NCI-H146 (cell line): ENCODE results near the gene HMCES.

Experiments
- DNase-seq: peaks from one replicate; lab custom pipeline; 2025; lab: John Stamatoyannopoulos, UW

Gene HMCES

DNA sequence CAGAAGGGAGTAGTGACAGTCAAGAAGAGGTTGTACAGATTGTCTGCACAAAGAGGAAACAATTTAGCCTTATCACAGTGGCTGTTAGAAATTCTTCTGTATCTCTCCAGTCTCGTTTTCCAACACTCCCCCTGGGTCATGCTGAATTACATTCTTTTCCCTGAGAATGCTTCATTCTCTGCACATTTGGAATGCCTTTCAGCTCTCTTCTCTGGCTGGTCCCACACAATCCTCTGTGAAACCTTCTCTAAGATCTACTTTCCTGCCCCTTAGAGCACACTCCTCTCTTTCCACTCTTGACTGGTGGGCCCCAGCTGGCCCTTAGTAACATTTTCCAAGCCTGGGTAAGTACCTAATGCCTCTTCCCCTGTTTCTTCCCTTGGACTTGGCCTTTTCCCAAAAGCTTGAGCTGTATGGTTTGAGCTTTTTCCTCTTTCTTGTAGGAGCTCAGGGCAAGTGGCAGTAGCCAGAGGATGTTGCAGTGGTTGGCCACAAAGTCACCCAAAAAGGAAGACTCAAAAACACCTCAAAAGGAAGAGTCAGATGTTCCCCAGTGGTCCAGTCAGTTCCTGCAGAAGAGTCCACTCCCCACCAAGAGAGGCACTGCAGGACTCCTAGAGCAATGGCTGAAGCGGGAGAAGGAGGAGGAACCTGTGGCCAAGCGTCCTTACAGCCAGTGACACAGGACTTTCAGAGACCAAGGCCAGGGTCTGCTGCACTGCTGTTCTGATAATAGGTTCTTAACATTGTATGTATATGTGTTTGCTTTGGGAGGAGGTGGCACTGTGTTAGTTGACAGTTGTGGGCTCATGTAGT is 25.7 kb downstream of the HMCES start:
- no peak for DNase-seq

DNA sequence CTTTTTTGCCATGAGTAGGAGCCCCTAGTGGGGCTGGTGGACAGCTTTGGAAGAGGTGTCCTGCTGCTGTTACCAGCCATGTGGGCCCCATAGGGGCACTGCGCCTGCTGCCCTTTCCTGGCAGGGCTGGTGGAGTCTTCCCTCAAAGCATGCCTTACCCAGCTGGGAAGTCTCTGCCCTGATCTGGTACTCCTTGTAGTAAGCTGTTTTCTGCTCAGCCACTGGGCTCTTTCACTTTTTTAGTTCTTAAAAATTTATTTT is 26.2 kb downstream of the HMCES start:
- DNase-seq = no peak

DNA sequence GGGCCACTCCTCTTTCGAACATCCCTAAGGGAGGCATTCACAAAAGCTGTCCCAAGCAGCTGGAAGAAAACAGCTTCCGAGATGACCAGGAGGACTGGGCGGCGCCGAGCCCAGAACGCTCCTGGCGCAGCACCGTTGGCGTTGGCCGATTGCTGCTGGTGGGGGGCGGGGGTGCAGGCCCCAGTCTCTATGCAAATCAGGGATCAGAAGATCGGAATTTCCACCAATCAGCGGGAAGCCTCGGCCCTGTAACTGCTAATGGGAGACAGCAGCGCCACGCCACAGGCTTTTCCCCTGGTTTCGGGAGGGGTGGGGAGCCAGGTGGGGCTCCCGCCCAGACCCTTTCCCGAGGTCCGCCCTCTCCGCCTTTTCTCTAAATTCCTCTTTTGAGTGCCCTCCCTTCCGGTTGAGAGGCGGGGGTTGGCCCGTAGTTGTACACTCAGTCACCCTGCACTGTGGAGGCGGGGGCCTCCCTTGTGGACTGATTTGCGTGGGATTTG is 27.0 kb downstream of the HMCES start:
- DNase-seq = peak; percentile 87

DNA sequence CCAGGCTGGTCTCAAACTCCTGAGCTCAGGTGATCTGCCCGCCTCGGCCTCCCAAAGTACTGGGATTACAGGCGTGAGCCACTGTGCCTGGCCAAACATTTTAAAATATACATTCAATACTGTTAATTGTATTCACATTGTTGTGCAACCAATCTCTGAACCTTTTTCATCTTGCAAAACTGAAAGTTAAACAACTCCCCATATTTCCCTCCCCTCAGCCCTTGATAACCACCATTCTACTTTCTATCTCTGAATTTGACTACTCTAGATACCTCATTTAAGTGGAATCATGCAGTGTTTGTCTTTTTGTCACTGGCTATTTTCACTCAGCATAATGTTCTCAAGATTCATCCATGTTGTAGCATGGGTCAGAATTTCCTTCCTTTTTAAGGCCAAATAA is 30.0 kb downstream of the HMCES start:
- DNase-seq = no peak

DNA sequence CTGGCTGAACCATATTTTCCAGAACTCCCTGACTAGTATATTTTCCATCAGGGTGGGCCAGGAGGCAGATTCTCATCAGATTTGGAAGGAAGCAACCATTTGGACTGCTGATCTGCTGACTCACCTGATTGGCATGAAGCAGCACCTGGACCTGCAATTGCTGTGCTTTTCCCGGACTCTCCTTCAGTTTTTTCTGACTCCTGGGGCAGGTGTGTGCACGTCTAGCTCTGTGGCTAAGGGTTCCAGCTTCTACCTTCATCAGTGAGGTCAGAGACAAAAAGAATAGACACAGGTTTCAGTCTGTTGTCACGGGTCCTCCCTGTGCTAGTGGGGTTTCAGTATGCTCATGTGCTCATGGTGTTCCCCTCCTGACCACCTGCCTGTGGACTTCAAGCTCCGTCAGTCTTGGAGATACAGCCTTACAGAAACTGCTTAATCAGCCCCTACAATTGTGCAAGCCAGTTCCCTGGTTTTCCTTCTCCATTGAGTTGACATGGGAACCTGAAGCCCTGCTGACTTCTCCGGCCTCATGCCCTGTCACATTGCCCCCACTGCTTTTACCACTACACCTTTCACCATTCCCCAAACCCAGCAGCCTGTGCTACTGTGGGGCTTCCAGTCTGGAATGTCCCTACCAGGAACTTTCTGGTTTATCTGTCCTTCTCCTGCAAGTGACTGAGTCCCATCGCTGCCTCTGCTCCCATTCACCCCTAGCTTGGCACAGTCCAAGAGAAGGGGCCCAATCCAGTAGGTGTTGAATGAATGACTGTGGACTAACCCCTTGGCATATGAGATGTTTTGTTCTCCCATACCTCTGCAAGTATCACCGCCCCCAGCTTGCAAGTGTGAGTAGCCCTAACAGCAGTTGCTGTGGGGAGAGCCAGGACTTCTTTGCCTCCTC is 31.7 kb downstream of the HMCES start:
- peak; percentile 22 for DNase-seq

DNA sequence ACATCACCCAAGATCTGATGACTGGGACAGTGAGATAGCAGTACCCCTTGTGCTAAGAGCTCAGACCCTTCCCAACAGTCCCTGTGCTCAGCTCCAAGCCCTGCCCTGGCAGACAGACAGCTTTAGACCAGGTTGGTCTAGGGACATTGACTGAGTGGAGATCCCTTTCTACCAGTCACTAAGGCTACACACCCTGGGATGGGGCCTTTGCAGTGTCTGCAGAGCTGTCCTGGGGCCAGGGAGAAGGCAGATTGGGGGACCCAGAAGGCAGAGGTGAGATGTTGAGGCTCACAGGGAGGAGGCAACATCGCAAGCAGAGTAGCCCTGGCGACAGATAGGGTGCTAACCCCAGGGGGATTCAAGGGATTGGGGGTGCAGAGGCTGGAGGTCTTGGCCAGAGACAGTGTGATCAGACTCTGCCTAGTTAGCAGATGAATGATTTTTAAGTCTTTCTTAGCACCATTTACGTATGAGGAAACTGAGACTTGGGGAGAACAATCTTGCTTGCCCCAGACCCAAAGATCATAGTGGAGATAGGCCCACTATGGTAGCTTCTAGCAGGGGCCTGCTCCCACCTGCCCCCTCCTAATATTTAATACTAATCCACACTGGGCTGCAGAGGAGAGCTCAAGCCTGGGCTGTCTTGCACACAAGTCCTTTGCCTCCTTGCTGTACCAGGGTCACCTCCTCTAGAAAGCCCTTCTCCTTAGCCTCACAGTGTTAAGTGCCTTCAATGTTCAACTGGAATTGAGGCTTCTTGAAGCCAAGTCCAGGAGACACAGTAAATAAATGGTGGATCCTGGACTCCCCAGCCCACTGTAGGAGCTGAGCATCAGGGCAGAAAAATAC is 32.6 kb downstream of the HMCES start:
- no peak for DNase-seq

DNA sequence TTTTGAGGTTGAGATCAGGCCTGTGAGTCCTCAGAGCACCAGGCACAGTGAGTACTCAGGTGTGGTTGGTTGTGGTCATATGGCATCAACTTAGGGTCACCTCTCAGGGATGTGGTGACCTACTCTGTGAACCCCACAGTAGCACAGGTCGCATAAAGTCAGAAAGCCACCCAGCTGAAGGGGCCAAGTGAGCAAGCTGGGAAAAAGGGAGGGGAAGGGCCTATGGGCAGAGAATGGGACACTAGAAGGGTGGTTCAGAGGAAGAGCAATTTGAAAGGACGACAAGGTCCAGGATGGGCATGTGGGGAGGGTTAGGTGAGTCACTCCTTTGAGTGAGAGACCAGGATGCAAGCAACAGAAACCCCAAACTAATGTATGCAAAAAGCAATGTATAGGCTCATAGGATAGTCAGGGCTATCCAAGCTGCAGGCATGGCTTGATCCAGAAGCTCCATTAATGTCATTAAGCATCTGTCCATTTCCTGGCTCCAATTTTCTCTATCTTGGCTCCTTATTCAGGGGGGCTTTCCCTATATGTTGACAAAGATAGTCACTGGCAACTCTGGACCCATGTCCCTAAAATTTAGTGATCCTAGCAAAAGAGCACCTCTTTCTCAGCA is 33.5 kb downstream of the HMCES start:
- DNase-seq = no peak

DNA sequence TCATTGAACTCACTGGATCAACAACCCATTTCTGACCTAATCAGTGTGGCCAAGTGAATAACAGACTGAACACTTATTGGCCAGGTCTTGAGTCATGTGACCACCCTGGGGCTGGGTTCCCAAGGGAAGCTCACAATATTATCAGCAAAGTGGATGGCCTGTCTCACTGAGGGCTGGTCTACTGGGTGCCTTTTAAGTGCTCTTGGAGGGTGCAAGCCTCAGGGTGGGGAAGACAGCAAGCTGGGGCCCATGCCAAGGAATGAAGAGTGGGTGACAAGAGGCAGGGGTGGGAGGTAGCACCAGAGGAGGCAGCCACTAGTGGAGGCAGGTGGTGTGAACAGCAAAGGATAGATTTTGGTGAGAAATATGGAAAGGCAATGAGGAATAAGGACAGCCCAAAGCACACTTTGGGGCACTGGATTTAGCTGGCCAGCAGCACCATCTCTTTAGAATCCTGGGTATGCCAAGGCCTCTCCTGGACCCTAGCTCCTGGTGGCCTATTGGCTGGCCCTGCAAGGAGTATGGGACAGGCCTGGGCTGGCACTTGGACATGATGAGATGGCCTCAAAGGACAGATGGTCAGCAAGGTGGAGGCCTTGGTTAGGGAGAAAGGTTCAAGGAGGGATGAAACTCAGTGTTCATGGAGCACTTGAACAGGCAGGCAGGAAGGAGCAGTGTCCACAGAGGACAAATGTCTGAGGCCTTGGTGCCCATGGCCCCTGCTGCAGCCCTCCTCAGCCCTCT is 34.2 kb downstream of the HMCES start:
- no peak for DNase-seq

DNA sequence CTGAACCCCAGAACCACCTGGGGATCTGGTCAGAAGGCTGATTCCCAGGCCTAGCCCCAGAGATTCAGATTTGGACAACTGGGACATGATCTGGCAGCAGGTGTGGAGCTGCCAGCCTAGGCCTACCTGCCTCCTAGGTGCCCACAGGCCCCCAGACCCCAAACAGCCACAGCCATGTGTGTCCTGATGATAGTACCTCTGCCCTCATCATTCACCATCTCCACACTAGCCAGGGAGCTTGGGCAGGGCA is 34.7 kb downstream of the HMCES start:
- no peak for DNase-seq

DNA sequence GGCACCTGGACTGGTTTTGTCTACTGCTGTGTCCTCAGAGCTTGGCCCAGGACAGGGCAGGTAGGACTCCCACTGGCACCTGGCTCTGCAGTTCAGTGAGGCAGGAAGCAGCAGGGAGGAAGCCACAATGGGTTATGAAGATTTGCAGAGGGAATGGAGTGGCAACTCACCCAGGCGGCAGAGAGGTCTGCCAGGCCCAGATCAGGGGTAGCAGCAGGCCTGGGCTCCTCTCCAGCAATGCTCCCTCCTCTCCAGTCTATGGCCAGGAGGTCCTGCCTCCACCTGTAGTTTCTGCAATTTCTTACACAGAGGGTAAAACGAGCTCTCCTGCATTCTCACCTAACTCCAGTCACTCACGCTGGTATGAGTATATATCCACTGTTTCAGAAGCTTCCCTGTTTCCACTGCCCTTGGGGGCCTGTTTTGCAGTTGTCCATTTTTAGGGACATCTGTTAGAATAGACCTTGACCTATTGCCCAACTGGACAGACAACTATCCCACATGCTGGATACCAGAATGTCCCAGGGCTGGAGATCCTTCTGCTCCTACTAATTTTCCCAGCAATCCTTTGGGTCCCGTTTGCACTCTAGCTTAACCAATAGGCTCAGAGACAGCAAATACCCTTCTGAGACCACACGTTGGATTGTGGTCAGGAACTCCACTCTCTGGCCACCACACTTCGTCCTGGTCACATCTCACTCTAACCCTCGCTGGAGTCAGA is 35.2 kb downstream of the HMCES start:
- DNase-seq = peak; percentile 39

DNA sequence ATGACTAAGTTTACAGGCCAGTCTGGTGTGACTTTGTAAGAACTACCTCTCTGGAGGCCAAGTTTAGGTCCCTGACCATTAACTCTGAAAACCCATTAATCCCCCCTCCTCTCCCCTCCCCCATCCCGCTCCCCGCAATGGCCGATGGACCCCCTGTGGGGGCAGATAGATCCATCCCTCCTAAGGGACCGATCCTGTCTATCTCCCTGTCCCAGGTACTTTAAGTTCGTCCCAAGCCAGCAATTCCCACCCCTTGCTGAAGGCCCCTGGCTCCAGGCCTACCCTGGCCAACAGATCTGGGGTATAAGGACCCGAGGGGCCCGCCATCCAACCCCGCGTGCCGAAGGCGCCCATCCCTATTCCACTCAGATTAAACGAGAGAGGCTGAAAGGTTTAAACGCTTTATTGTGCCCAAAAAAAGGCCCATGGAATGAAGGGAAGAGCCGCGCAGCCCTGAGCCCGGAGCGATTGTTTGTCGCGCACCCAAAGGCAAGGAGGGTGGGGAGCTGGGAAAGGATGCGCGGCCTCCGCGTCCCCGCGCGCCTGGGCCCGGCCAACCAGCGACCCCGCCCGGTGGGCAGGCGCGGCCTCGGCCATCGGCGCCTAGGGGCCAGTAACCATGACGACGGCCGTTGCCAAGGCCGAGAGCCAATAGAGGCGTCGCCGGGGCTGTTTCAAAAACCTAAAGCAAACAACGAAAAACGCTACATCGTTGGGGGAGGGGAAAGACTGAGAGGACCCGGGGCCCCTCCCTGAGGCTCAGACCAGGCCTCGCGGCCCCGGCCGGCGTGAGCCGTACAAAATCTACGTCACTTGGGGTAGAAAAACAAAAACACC is 35.9 kb downstream of the HMCES start:
- peak; percentile 100 for DNase-seq

DNA sequence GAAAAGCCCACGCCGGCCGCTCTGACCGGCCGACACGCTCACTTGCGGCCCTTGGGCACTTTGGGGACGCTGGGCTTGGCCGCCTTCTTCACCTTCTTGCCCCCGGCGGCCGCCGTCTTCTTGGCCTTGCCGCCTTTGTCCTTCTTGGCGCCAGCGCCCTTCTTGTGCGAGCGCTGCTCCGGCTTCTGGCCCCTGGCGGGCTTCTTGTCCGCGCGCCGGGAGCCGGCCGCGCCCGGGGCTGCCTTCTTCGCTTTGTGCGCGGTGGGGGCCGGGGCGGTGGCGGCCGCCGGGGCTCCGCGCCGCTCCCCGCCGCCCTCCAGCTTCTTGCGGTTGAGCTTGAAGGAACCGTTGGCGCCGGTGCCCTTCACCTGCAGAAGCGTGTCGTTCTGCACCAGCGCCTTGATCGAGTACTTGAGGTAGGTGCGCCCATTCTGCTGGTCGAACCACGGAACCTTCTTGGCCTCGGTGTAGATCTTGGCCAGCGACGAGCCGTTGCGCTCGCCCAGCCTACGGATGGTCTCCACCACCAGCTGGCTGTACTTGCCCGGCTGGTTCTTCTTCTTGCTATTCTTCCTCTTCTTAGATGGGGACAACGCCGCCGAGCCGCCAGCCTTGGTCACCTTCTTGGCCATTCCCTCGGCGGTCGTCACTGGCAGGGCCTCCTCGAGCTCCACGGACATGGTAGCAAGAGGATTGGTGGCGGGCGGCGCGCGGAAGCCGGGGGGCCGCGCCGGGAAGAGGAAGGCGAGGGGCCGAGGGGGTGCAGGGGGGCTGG is 36.7 kb downstream of the HMCES start:
- DNase-seq = peak; percentile 80

DNA sequence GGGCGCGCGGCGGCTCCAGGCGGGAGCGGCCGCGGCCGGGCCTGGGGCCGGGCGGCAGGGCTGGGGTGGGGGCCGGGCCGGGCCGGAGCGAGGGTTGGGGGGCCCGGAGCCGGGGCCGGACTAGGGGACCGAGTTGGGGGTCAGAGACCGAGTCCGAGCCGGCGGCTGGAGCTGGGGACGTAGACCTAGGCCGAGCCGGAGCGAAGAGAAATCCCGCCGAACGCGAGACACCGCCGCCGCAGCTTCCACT is 37.3 kb downstream of the HMCES start:
- no peak for DNase-seq

DNA sequence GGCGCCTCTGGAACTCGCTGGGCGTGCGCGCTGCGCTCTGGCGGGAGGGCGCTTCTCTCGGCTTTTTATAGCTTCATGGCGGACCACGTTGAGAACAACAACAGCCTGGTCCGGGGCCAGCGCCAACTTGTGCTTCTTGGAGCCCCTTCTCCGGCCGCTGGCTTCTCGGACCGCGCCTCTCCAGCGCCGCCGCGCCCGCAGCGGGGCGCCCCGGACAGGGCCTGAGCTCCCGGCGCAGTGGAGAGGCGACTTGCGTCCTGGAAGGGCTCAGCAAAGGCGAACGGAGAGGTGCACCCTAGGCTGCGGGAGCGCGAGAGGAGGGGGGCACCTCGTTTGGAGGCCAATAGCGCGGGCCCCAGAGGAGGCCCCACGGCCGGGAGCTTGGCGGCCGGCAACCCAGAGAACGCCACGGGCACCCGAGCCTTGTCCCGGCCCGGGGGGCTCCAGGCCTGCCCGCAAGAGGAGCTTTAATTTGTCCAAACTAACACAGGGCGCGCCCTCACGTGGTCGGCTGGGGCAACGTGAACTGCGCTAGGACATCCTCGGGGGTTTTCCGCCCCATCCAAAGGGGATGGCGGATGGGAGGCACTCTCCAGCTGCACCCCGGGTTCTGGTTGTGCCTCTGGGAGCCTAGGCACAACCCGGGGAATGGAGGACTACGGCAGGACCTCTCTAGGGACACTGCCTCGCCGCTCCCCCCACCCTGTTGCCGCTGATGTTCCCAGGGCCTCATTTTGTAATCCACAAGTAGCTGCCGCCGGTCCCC is 37.8 kb downstream of the HMCES start:
- peak; percentile 88 for DNase-seq

DNA sequence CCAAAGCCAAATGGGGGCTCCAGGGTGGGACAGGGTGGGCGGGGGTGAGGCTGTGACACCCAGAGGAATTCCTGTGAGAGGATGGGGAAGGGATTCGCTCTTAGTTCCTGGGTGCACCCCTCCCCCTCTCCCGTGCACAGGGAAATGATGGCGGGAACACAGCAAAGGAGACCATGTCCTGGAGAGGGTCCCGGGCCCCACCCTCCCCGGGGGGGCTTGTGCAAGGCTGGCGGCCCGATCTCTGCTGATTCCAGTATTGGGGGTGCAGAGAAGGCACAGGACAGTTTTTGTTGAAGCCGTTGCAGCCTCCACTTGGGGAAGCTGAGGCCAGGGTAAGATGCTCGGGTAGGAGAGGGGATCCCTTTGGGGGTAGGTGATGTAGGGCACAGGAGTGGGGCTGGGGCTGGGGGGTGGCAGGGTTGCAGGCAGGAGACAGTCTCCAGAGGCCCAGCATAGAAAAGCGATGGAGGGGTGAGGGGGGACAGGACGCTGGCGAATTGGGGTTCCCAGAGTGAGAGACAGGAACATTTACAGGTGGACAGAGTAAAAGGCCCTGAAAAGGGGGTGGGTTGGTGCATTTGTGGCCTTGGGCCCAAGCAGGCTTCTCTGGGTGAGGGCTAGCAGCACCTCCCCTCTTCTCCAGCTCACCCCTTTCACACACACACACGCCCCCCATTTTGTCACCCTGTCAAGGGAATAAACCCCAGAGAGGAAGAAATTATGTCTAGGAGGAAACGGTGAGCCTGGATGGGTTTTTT is 38.5 kb downstream of the HMCES start:
- DNase-seq = no peak

DNA sequence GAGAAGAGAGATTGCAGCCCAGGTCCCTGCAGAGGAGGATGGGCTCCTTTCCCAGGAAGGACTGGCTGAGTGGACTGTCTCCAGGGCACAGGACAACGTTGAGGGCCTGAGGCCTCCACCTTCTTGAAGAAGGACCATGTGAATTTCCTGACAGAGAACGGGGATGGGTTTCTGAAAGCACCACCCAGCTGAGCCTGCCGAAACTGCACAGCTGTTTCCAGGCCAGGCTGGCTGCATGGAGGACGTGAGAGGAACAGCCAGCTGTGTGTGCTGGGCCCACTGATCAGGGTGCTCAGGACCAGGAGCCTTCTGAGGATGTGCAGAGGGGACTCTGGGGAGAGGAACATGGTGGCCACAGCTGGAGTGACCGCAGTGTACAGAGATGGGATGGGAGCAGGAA is 39.2 kb downstream of the HMCES start:
- DNase-seq = no peak

DNA sequence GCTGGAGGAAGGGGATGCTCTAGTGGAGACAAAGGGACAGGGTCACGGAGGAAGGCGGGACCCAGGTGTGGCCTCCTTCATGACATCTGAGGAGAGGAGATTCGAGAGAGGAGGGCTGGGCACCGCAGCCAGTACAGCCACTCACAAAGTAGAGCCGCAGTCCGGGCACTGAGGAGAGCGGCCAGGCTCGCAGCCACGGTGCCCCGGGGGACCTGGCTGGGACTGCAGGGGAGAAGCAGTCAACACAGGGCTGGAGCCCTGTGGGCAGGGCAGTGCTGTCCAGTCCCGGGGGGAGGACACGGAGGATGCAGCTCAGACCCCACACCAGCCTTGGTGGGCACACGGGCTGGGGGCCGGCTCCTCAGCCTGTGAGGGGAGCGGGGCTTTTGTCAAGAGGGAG is 40.3 kb downstream of the HMCES start:
- no peak for DNase-seq

DNA sequence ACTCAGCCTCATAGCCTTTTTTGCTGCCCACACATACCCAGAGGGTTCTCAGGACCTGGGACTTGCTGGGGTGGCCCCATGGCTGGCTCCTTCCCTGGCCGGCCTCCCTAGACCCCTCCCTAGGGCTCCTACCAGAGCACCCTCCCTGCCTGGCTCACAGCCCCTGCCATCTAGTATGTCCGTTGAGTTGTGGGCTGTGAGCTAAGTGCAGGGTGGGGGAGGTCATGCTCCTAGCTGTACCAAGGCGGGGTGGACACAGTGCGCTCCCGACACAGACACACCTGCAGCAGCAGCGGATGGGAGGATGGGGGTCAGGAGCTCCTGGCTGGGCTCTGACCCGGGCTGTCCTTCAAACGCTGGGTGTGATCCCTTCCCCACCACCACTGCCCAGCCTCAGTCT is 41.6 kb downstream of the HMCES start:
- DNase-seq = no peak
